NCI-H69 (cell line): Measurements from ENCODE around the gene TBC1D5.
A peak's percentile ranks its signal among the peaks of the same experiment; 100 is the strongest.

Source experiments
- DNase-seq: peaks from one replicate; lab custom pipeline; 2025; lab: John Stamatoyannopoulos, UW

The TBC1D5 gene

GRCh38 chr3:17302774-17303173, 439.7 kb downstream of the TBC1D5 start:
- peak; percentile 50 for DNase-seq

- DNase-seq: peak; percentile 14
Observed at GRCh38 chr3:17302170-17302569, 440.3 kb downstream of the TBC1D5 start.

- DNase-seq: peak; percentile 31
Observed at GRCh38 chr3:17301271-17301670, 441.2 kb downstream of the TBC1D5 start.

GRCh38 chr3:17300441-17300840, 442.0 kb downstream of the TBC1D5 start:
- no peak for DNase-seq

- no peak for DNase-seq
Observed at GRCh38 chr3:17298038-17298437, 444.4 kb downstream of the TBC1D5 start.

- DNase-seq: peak; percentile 66
Observed at GRCh38 chr3:17292556-17292955, 449.9 kb downstream of the TBC1D5 start.

GRCh38 chr3:17290894-17291293, 451.5 kb downstream of the TBC1D5 start:
- no peak for DNase-seq

GRCh38 chr3:17288839-17289399, 453.5 kb downstream of the TBC1D5 start:
- no peak for DNase-seq

- DNase-seq: no peak
Observed at GRCh38 chr3:17287006-17287689, 455.3 kb downstream of the TBC1D5 start.

GRCh38 chr3:17278006-17278405, 464.4 kb downstream of the TBC1D5 start:
- no peak for DNase-seq

- no peak for DNase-seq
Observed at GRCh38 chr3:17266846-17267245, 475.6 kb downstream of the TBC1D5 start.

- peak; percentile 56 for DNase-seq
Observed at GRCh38 chr3:17261627-17262369, 480.6 kb downstream of the TBC1D5 start.

- no peak for DNase-seq
Observed at GRCh38 chr3:17260257-17260656, 482.2 kb downstream of the TBC1D5 start.

- peak; percentile 52 for DNase-seq
Observed at GRCh38 chr3:17259685-17260084, 482.7 kb downstream of the TBC1D5 start.

GRCh38 chr3:17258823-17259436, 483.5 kb downstream of the TBC1D5 start:
- peak; percentile 65 for DNase-seq

- DNase-seq: peak; percentile 4
Observed at GRCh38 chr3:17257269-17257668, 485.2 kb downstream of the TBC1D5 start.

GRCh38 chr3:17243621-17244020, 498.8 kb downstream of the TBC1D5 start:
- DNase-seq: no peak

- peak; percentile 2 for DNase-seq
Observed at GRCh38 chr3:17239417-17239816, 503.0 kb downstream of the TBC1D5 start.

GRCh38 chr3:17238023-17238422, 504.4 kb downstream of the TBC1D5 start:
- peak; percentile 35 for DNase-seq

- peak; percentile 30 for DNase-seq
Observed at GRCh38 chr3:17235310-17235709, 507.1 kb downstream of the TBC1D5 start.

- no peak for DNase-seq
Observed at GRCh38 chr3:17234382-17234781, 508.0 kb downstream of the TBC1D5 start.

GRCh38 chr3:17233398-17233800, 509.0 kb downstream of the TBC1D5 start:
- peak; percentile 78 for DNase-seq

GRCh38 chr3:17232442-17232841, 510.0 kb downstream of the TBC1D5 start:
- no peak for DNase-seq
